Activated T-cell treated with anti-CD3 and anti-CD28 coated beads for 4 hours (primary cell): Measurements from ENCODE around the gene INPP4B.

Source experiments
- DNase-seq: peaks from one replicate; pipeline ENCODE4 v3.0.0-alpha.2; 2020

Gene INPP4B

GRCh38 chr4:142281999-142282398 is 564.1 kb downstream of the INPP4B start:
- no peak for DNase-seq

- DNase-seq: no peak
These were observed 567.4 kb downstream of the INPP4B start for GRCh38 chr4:142278663-142279062.

- DNase-seq: no peak
These were observed 567.9 kb downstream of the INPP4B start for GRCh38 chr4:142278171-142278570.

- no peak for DNase-seq
These were observed 572.0 kb downstream of the INPP4B start for GRCh38 chr4:142274137-142274536.

GRCh38 chr4:142272452-142272851 is 573.6 kb downstream of the INPP4B start:
- DNase-seq: no peak

- no peak for DNase-seq
These were observed 574.3 kb downstream of the INPP4B start for GRCh38 chr4:142271832-142272231.

- no peak for DNase-seq
These were observed 579.0 kb downstream of the INPP4B start for GRCh38 chr4:142267101-142267500.

- no peak for DNase-seq
These were observed 580.2 kb downstream of the INPP4B start for GRCh38 chr4:142265946-142266345.

GRCh38 chr4:142265536-142265935 is 580.6 kb downstream of the INPP4B start:
- no peak for DNase-seq

- DNase-seq: no peak
These were observed 581.1 kb downstream of the INPP4B start for GRCh38 chr4:142264961-142265360.

GRCh38 chr4:142262956-142263355 is 583.1 kb downstream of the INPP4B start:
- no peak for DNase-seq

- DNase-seq: no peak
These were observed 597.2 kb downstream of the INPP4B start for GRCh38 chr4:142248946-142249345.

GRCh38 chr4:142243255-142243654 is 602.8 kb downstream of the INPP4B start:
- DNase-seq: no peak

GRCh38 chr4:142242156-142242555 is 603.9 kb downstream of the INPP4B start:
- DNase-seq: no peak

- no peak for DNase-seq
These were observed 607.5 kb downstream of the INPP4B start for GRCh38 chr4:142238589-142238988.

- DNase-seq: no peak
These were observed 609.8 kb downstream of the INPP4B start for GRCh38 chr4:142236268-142236667.

GRCh38 chr4:142231787-142232186 is 614.3 kb downstream of the INPP4B start:
- no peak for DNase-seq

GRCh38 chr4:142230991-142231390 is 615.1 kb downstream of the INPP4B start:
- no peak for DNase-seq

GRCh38 chr4:142226014-142226413 is 620.1 kb downstream of the INPP4B start:
- DNase-seq: no peak

- DNase-seq: no peak
These were observed 624.0 kb downstream of the INPP4B start for GRCh38 chr4:142222127-142222526.

- no peak for DNase-seq
These were observed 627.4 kb downstream of the INPP4B start for GRCh38 chr4:142218726-142219125.

- no peak for DNase-seq
These were observed 634.7 kb downstream of the INPP4B start for GRCh38 chr4:142211444-142211843.

GRCh38 chr4:142203505-142203904 is 642.6 kb downstream of the INPP4B start:
- no peak for DNase-seq

- DNase-seq: no peak
These were observed 643.4 kb downstream of the INPP4B start for GRCh38 chr4:142202404-142203332.

GRCh38 chr4:142201041-142201440 is 645.1 kb downstream of the INPP4B start:
- DNase-seq: no peak
